Parietal lobe (tissue), 1 donor: ENCODE results near the gene ZP2. TPM values are rescaled to one million over a fixed set of nuclear protein-coding genes. Genes with fewer than 3 reads are reported as not detected.

Experiments used
- total RNA-seq: library from RNA; depleted of rRNA; stranded (reverse); fragments of >200 nt; gene quantifications from one replicate; pipeline ENCODE4 v1.2.3, GENCODE V29; 2014

The ZP2 gene
- not detected for total RNA-seq

GRCh38 chr16:21211486-21211885, at the start of gene ZP2:
ZP2 (minus strand) TSS chr16:21211574; CDS start chr16:21211547, 27 bp downstream.

GRCh38 chr16:21233521-21234150, 22.3 kb upstream of the ZP2 start, which contains the start of gene ANKS4B:
ANKS4B (plus strand) TSS chr16:21233699; CDS start chr16:21233738, 39 bp downstream.

GRCh38 chr16:21158208-21159110, 52.9 kb downstream of the ZP2 start, which contains the start of gene LDAF1:
LDAF1 (plus strand) TSS chr16:21158674; CDS start chr16:21161183, 2,509 bp downstream.

GRCh38 chr16:21150375-21151001, 60.9 kb downstream of the ZP2 start, which contains the start of gene DNAH3:
DNAH3 (minus strand) TSS chr16:21150846; CDS start chr16:21150319, 527 bp downstream.

Other genes starting within 250 kb of the ZP2 start
- 0.63 TPM for gene DNAH3, start 60.7 kb downstream of the ZP2 start, total RNA-seq
- 34.1 TPM for gene LDAF1, start 52.9 kb downstream of the ZP2 start, total RNA-seq
- gene ANKS4B, start 22.1 kb upstream of the ZP2 start, total RNA-seq: not detected
- 84.8 TPM for gene CRYM, start 66.7 kb upstream of the ZP2 start, total RNA-seq